Panc1 (cell line): Measurements from ENCODE around the gene ST8SIA5.

Source experiments
- POLR2AphosphoS5 ChIP-seq: IDR thresholded peaks from 2 replicates; pipeline ENCODE4 v1.6.1; 2012; ENCODE audit warnings: mild to moderate bottlenecking, low read depth, low read length, moderate library complexity
- SIN3A ChIP-seq: IDR thresholded peaks from 2 replicates; pipeline ENCODE4 v1.6.1; 2012; ENCODE audit warnings: low read depth, mild to moderate bottlenecking, low read length, moderate library complexity, borderline replicate concordance; ENCODE audit not compliant: insufficient read depth
- TF ChIP-seq, protein P1 (sequence below): fragments of 450-650 bp; IDR thresholded peaks from 2 replicates; pipeline ENCODE4 v1.5.1; 2017; ENCODE audit warnings: mild to moderate bottlenecking

DNA sequence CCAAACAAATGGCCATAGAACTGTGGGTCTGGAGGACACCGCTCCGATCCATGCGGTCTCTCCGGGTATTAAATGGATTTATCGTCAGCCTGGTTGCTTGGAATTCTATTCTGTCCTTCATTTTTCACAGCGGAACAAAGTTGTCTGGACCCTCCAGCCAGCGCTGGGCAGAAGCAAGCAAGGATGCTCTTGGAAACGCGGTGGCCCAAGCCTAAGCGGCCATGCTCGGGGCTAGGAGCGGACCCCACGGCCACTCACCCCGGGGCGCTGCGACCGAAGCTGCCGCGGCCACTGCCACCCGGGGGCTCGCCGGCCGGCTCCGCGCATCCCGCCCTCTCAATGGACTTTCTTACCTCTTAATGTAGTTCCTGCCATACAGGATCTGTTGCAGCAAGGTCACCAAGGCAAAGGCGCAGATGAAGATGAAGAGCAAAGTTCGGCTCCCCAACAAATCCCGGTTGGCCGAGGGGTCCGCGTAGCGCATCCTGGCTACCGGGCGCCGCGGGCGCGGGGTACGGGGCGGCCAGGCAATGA lies 761 bp downstream of the ST8SIA5 start:
- TF ChIP-seq, protein P1, sequence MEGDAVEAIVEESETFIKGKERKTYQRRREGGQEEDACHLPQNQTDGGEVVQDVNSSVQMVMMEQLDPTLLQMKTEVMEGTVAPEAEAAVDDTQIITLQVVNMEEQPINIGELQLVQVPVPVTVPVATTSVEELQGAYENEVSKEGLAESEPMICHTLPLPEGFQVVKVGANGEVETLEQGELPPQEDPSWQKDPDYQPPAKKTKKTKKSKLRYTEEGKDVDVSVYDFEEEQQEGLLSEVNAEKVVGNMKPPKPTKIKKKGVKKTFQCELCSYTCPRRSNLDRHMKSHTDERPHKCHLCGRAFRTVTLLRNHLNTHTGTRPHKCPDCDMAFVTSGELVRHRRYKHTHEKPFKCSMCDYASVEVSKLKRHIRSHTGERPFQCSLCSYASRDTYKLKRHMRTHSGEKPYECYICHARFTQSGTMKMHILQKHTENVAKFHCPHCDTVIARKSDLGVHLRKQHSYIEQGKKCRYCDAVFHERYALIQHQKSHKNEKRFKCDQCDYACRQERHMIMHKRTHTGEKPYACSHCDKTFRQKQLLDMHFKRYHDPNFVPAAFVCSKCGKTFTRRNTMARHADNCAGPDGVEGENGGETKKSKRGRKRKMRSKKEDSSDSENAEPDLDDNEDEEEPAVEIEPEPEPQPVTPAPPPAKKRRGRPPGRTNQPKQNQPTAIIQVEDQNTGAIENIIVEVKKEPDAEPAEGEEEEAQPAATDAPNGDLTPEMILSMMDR = no peak
- TF ChIP-seq POLR2AphosphoS5 (no peak), SIN3A (no peak)
